Measurements from ENCODE around the gene TPH2.

GRCh38 chr12:71892059-71892458 is 46.6 kb upstream of the TPH2 start:
- TF ChIP-seq CTCF (IDR thresholded peaks at IDR 0.05), result no peak
- TF ChIP-seq POLR2A (IDR thresholded peaks at IDR 0.05), result no peak
- TF ChIP-seq EP300 (IDR thresholded peaks at IDR 0.05), result no peak
